ENCODE results near the gene ADH5.

Gene ADH5

GRCh38 chr4:99078336-99078735 lies 10.3 kb downstream of the ADH5 start:
- H3K36me3 ChIP-seq (ENCODE audit: control insufficient read depth in 2 of 2, insufficient read depth in 1 of 2, low read length in 2 of 2), result peaks cover 12 to 98% of the 10 kb centered on the region in 2 experiments
- TF ChIP-seq, protein P1, sequence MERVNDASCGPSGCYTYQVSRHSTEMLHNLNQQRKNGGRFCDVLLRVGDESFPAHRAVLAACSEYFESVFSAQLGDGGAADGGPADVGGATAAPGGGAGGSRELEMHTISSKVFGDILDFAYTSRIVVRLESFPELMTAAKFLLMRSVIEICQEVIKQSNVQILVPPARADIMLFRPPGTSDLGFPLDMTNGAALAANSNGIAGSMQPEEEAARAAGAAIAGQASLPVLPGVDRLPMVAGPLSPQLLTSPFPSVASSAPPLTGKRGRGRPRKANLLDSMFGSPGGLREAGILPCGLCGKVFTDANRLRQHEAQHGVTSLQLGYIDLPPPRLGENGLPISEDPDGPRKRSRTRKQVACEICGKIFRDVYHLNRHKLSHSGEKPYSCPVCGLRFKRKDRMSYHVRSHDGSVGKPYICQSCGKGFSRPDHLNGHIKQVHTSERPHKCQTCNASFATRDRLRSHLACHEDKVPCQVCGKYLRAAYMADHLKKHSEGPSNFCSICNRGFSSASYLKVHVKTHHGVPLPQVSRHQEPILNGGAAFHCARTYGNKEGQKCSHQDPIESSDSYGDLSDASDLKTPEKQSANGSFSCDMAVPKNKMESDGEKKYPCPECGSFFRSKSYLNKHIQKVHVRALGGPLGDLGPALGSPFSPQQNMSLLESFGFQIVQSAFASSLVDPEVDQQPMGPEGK (tag by site-specific recombination; IDR thresholded peaks at IDR 0.05), result no peak
- no peak for TF ChIP-seq ZBTB48 (tag by site-specific recombination; IDR thresholded peaks at IDR 0.05)
- no peak for TF ChIP-seq ZNF560 (tag by site-specific recombination; IDR thresholded peaks at IDR 0.05; ENCODE audit: borderline replicate concordance)
- no peak for TF ChIP-seq ZNF777 (tag by site-specific recombination; IDR thresholded peaks at IDR 0.05; ENCODE audit: borderline replicate concordance)
- no peak for TF ChIP-seq ZNF112 (tag by site-specific recombination; IDR thresholded peaks at IDR 0.05)
- ChIA-PET POLR2A (no interaction called here), CTCF (interaction anchor here (0.6 kb wide), 1 partner anchor 383 kb away, joined by 3 read pairs; no protein-coding TSS in a partner anchor)
- H3K4me3 ChIP-seq (ENCODE audit: low read depth, low read length), result no peak overlapping the region
- no peaks in the 10 kb centered on the region for H3K9me3 ChIP-seq (ENCODE audit: control insufficient read depth, insufficient read depth, low read depth, low read length)
- no peak overlapping the region for H3K27ac ChIP-seq (ENCODE audit: extremely low read depth, low read depth, low read length)
- no peaks in the 10 kb centered on the region for H3K4me1 ChIP-seq (ENCODE audit: control insufficient read depth, insufficient read depth, low read length)

- Histone ChIP-seq H3K4me3 (ENCODE audit: low read depth, low read length) (no peak overlapping the region), H3K9me3 (ENCODE audit: control insufficient read depth, insufficient read depth, low read depth, low read length) (no peaks in the 10 kb centered on the region), H3K4me1 (ENCODE audit: control insufficient read depth, insufficient read depth, low read length) (no peaks in the 10 kb centered on the region), H3K27ac (ENCODE audit: extremely low read depth, low read depth, low read length) (no peak overlapping the region), H3K36me3 (ENCODE audit: control insufficient read depth in 2 of 2, insufficient read depth in 1 of 2, low read length in 2 of 2) (peaks cover 10 to 98% of the 10 kb centered on the region in 2 experiments)
- CTCF ChIA-PET, result no interaction called here
- POLR2A ChIA-PET, result no interaction called here
- TF ChIP-seq ZSCAN18 (tag by site-specific recombination; IDR thresholded peaks at IDR 0.05) (no peak), ZNF398 (tag by site-specific recombination; IDR thresholded peaks at IDR 0.05) (no peak), GLIS2 (tag by site-specific recombination; IDR thresholded peaks at IDR 0.05) (no peak), ZFP41 (tag by site-specific recombination; IDR thresholded peaks at IDR 0.05; ENCODE audit: borderline replicate concordance) (no peak), SP7 (tag by site-specific recombination; IDR thresholded peaks at IDR 0.05) (no peak), ZNF157 (tag by site-specific recombination; IDR thresholded peaks at IDR 0.05) (no peak), ZNF10 (tag by site-specific recombination; IDR thresholded peaks at IDR 0.05) (no peak), GFI1B (tag by site-specific recombination; IDR thresholded peaks at IDR 0.05) (no peak), ZNF768 (tag by site-specific recombination; IDR thresholded peaks at IDR 0.05) (no peak), MEIS1 (CRISPR knock-in tag; IDR thresholded peaks at IDR 0.05; ENCODE audit: borderline replicate concordance) (no peak), TSHZ1 (tag by site-specific recombination; IDR thresholded peaks at IDR 0.05; ENCODE audit: borderline replicate concordance) (no peak), ZNF416 (tag by site-specific recombination; IDR thresholded peaks at IDR 0.05) (no peak), ZNF239 (tag by site-specific recombination; IDR thresholded peaks at IDR 0.05) (no peak), ZNF701 (tag by site-specific recombination; IDR thresholded peaks at IDR 0.05) (no peak), ZNF449 (tag by site-specific recombination; IDR thresholded peaks at IDR 0.05) (no peak), ZNF529 (tag by site-specific recombination; IDR thresholded peaks at IDR 0.05; ENCODE audit: insufficient replicate concordance) (no peak)
- TF ChIP-seq, protein P2, sequence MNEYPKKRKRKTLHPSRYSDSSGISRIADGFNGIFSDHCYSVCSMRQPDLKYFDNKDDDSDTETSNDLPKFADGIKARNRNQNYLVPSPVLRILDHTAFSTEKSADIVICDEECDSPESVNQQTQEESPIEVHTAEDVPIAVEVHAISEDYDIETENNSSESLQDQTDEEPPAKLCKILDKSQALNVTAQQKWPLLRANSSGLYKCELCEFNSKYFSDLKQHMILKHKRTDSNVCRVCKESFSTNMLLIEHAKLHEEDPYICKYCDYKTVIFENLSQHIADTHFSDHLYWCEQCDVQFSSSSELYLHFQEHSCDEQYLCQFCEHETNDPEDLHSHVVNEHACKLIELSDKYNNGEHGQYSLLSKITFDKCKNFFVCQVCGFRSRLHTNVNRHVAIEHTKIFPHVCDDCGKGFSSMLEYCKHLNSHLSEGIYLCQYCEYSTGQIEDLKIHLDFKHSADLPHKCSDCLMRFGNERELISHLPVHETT (tag by site-specific recombination; IDR thresholded peaks at IDR 0.05), result no peak
- TF ChIP-seq, protein P3, sequence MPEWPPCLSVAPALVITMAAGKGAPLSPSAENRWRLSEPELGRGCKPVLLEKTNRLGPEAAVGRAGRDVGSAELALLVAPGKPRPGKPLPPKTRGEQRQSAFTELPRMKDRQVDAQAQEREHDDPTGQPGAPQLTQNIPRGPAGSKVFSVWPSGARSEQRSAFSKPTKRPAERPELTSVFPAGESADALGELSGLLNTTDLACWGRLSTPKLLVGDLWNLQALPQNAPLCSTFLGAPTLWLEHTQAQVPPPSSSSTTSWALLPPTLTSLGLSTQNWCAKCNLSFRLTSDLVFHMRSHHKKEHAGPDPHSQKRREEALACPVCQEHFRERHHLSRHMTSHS (tag by site-specific recombination; IDR thresholded peaks at IDR 0.05), result no peak
Measured at GRCh38 chr4:99077177-99077576, 11.4 kb downstream of the ADH5 start.
